Activated B cell treated with CpG ODN at 0.5 μM for 24 hours (primary cell): ENCODE data around the gene CCDC102B. TPM values are rescaled to one million over a fixed set of nuclear protein-coding genes. Genes with fewer than 3 reads are reported as not detected.

Source experiments
- ATAC-seq: fragments of 200-7000 bp; cut with Tn5 transposase; one replicate; pipeline ENCODE4 v1.10.0; 2021; ENCODE audit warnings: low read depth, mild to moderate bottlenecking, moderate library complexity
- CTCF ChIA-PET: fragments of 350-600 bp; sonication (Branson Sonifier 250); formaldehyde crosslinking; loops from one replicate; lab custom pipeline; 2021; ENCODE audit warnings: antibody characterized with exemption; lab: Charles Lee
- POLR2A ChIA-PET: fragments of 350-600 bp; sonication (Branson Sonifier 250); formaldehyde crosslinking; loops from one replicate; lab custom pipeline; 2021; ENCODE audit warnings: antibody characterized with exemption; lab: Charles Lee
- DNase-seq: peaks from one replicate; pipeline ENCODE4 v3.0.0; 2022
- H3K27ac Mint-ChIP-seq: one replicate; pipeline ENCODE4 v1.8.0; 2020; ENCODE audit warnings: mixed read lengths
- H3K27me3 Mint-ChIP-seq: one replicate; pipeline ENCODE4 v1.8.0; 2021; ENCODE audit warnings: mixed read lengths
- H3K36me3 Mint-ChIP-seq: one replicate; pipeline ENCODE4 v1.8.0; 2021; ENCODE audit warnings: low read depth, mixed read lengths
- H3K4me1 Mint-ChIP-seq: one replicate; pipeline ENCODE4 v1.8.0; 2021; ENCODE audit warnings: mixed read lengths
- H3K4me3 Mint-ChIP-seq: one replicate; pipeline ENCODE4 v1.8.0; 2020; ENCODE audit warnings: mild to moderate bottlenecking, mixed read lengths
- H3K9me3 Mint-ChIP-seq: one replicate; pipeline ENCODE4 v1.8.0; 2020; ENCODE audit warnings: mixed read lengths
- CTCF ChIP-seq: fragments of 200-600 bp; IDR thresholded peaks from one replicate; pipeline ENCODE4 v1.8.0; 2022; ENCODE audit warnings: antibody characterized with exemption, mild to moderate bottlenecking
- intact Hi-C: fragments of 100-400 bp; cut with micrococcal nuclease; formaldehyde crosslinking; loops from one replicate; pipeline ENCODE4 v1.15.1; 2024
- total RNA-seq: library from RNA; stranded (reverse); gene quantifications from 2 replicates; pipeline ENCODE4 v1.2.3, GENCODE V29; 2022

Gene CCDC102B
- total RNA-seq, 1 donor from 2014 or later: 1.8 TPM

DNA sequence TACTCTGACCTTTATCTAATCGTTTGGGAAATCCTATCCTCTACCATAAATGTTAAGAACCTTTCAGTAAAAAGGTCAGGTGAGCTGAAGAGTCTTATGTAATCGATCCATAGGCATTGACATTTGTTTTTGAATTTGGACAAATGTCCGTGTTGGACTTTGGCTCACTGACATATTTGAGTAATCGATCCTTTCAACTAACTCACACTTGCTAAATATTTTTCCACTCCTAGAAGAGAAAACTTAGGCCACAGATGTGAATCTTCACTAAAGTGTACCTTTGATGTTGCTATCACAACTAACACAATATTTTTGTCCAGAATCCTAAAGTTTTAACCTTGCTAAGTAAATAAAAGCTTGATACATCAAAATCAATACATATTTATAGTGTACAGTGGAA, 89.5 kb downstream of the CCDC102B start:
- Mint-ChIP-seq H3K4me1 (no peaks in the 10 kb centered on the region), H3K27ac (no peak overlapping the region), H3K27me3 (no peaks in the 10 kb centered on the region), H3K36me3 (no peaks in the 10 kb centered on the region), H3K9me3 (no peaks in the 10 kb centered on the region), H3K4me3 (no peak overlapping the region)
- intact Hi-C loops: no loop called here
- CTCF ChIA-PET: no interaction called here
- TF ChIP-seq CTCF: no peak
- ATAC-seq (no peak), DNase-seq (no peak)
- POLR2A ChIA-PET: no interaction called here

- Mint-ChIP-seq H3K27me3 (no peaks in the 10 kb centered on the region), H3K27ac (no peak overlapping the region), H3K4me3 (no peak overlapping the region), H3K36me3 (no peaks in the 10 kb centered on the region), H3K9me3 (no peaks in the 10 kb centered on the region), H3K4me1 (no peaks in the 10 kb centered on the region)
- TF ChIP-seq CTCF: no peak
- ATAC-seq (no peak), DNase-seq (no peak)
- ChIA-PET POLR2A (no interaction called here), CTCF (no interaction called here)
- intact Hi-C loops: no loop called here
Observed at GRCh38 chr18:68893354-68893753, 95.5 kb downstream of the CCDC102B start.

- Mint-ChIP-seq H3K9me3 (no peaks in the 10 kb centered on the region), H3K36me3 (no peaks in the 10 kb centered on the region), H3K27ac (no peak overlapping the region), H3K4me1 (no peaks in the 10 kb centered on the region), H3K27me3 (no peaks in the 10 kb centered on the region), H3K4me3 (no peak overlapping the region)
- DNase-seq (no peak), ATAC-seq (no peak)
- CTCF ChIA-PET: no interaction called here
- POLR2A ChIA-PET: no interaction called here
- no peak for TF ChIP-seq CTCF
- intact Hi-C loops: no loop called here
Observed at GRCh38 chr18:68897286-68897685, 99.4 kb downstream of the CCDC102B start.

DNA sequence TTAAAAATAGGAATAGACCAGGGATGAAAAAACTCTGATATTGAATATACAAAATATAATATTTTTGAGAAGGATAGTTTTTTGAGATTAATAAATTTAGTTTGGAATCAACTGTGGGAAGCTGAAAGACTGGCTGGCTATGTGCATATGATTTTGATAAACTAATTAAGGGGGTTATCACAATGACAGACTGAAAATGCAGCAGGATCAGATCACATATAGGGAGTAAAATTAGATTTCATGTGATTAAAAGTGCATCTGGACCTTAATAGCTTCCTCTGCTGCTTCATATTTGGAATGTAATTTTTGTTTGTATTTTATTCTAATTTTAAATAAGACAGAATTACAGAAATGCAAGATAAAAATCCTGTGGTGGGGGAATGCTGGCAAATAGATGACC, 111.7 kb downstream of the CCDC102B start:
- POLR2A ChIA-PET: no interaction called here

GRCh38 chr18:68915061-68915460, 117.2 kb downstream of the CCDC102B start:
- H3K4me3 Mint-ChIP-seq: no peak overlapping the region
- no peaks in the 10 kb centered on the region for H3K9me3 Mint-ChIP-seq
- no peak for ATAC-seq
- intact Hi-C loops: no loop called here
- H3K27ac Mint-ChIP-seq: no peak overlapping the region
- DNase-seq: no peak
- ChIA-PET CTCF (no interaction called here), POLR2A (no interaction called here)
- no peaks in the 10 kb centered on the region for H3K27me3 Mint-ChIP-seq
- H3K36me3 Mint-ChIP-seq: no peaks in the 10 kb centered on the region
- H3K4me1 Mint-ChIP-seq: peaks cover 7% of the 10 kb centered on the region
- no peak for TF ChIP-seq CTCF

More for the DNA sequence above, 111.7 kb downstream of the CCDC102B start:
- Mint-ChIP-seq H3K9me3 (no peaks in the 10 kb centered on the region), H3K36me3 (no peaks in the 10 kb centered on the region), H3K27ac (no peak overlapping the region), H3K4me3 (no peak overlapping the region), H3K27me3 (no peaks in the 10 kb centered on the region), H3K4me1 (peaks cover 7% of the 10 kb centered on the region)
- intact Hi-C loops: no loop called here
- no peak for ATAC-seq
- TF ChIP-seq CTCF: no peak
- no peak for DNase-seq
- CTCF ChIA-PET: no interaction called here
